ENCODE data around the gene SNAPC4. TPM values are rescaled to one million over a fixed set of nuclear protein-coding genes. Genes with fewer than 3 reads are reported as not detected.
A peak's percentile ranks its signal among the peaks of the same experiment; 100 is the strongest.

The SNAPC4 gene
- total RNA-seq, 5 donors from 2014 or later (not counting 1 experiment from before 2014, with no cell fraction given) = 10.5 to 15.7 (median 13.3) TPM

- no peak for DNase-seq
- Mint-ChIP-seq H3K27me3 (no peaks in the 10 kb centered on the region), H3K4me3 (no peak overlapping the region), H3K36me3 (peaks cover 39% of the 10 kb centered on the region), H3K9me3 (no peaks in the 10 kb centered on the region), H3K4me1 (peaks cover 0 to 4% (median 2%) of the 10 kb centered on the region in 3 donors), H3K27ac (no peak overlapping the region)
- ChIA-PET POLR2A (interaction anchor here in 1 of 2 donors (0.6 kb wide), 1 partner anchor 96 kb away, joined by 3 read pairs; no protein-coding TSS in a partner anchor), CTCF (no interaction called here)
- 100% methylated on average over 3 of the region's 7 CpGs for WGBS (ENCODE audit: insufficient coverage)
- Histone ChIP-seq H3K4me3 (ENCODE audit: control insufficient read depth in 1 of 2, extremely low read depth in 1 of 2, low read length in 1 of 2) (no peak overlapping the region), H3K27ac (ENCODE audit: low read length) (no peak overlapping the region), H3K36me3 (ENCODE audit: control insufficient read depth in 2 of 2, extremely low read depth in 1 of 2, insufficient read depth in 1 of 2, low read length in 1 of 2) (peaks cover 34 to 67% of the 10 kb centered on the region in 2 donors), H3K4me1 (ENCODE audit: control insufficient read depth in 1 of 2, extremely low read depth in 1 of 2, insufficient read depth in 2 of 2, low read length in 2 of 2) (peaks cover 0 to 8% of the 10 kb centered on the region in 2 experiments), H3K27me3 (replicated peaks in 1 of 2; ENCODE audit: control insufficient read depth in 2 of 2, extremely low read depth in 1 of 2, insufficient read depth in 2 of 2, low read length in 1 of 2) (no peaks in the 10 kb centered on the region), H3K9me3 (no peaks in the 10 kb centered on the region)
- no peak for ATAC-seq (replicated peaks in 1 of 4)
Observed at GRCh38 chr9:136443687-136444086, 43.7 kb upstream of the SNAPC4 start.

GRCh38 chr9:136443087-136443486 lies 43.1 kb upstream of the SNAPC4 start:
- no peaks in the 10 kb centered on the region for H3K9me3 ChIP-seq
- no peak overlapping the region for H3K4me3 Mint-ChIP-seq
- peaks cover 39% of the 10 kb centered on the region for H3K36me3 Mint-ChIP-seq
- H3K27ac Mint-ChIP-seq = no peak overlapping the region
- peaks cover 33 to 66% of the 10 kb centered on the region in 2 donors for H3K36me3 ChIP-seq (ENCODE audit: control insufficient read depth in 2 of 2, extremely low read depth in 1 of 2, insufficient read depth in 1 of 2, low read length in 1 of 2)
- DNase-seq = no peak
- peaks cover 4 to 5% (median 5%) of the 10 kb centered on the region in 3 donors for H3K4me1 Mint-ChIP-seq
- CTCF ChIA-PET = no interaction called here
- no peak for ATAC-seq (replicated peaks in 1 of 4)
- 97% methylated on average over 11 of the region's 15 CpGs for WGBS (ENCODE audit: insufficient coverage)
- POLR2A ChIA-PET = interaction anchor here in 1 of 2 donors (0.6 kb wide), 1 partner anchor 28 kb away, joined by 5 read pairs; no protein-coding TSS in a partner anchor
- H3K4me3 ChIP-seq (ENCODE audit: control insufficient read depth in 1 of 2, extremely low read depth in 1 of 2, low read length in 1 of 2) = no peak overlapping the region
- H3K9me3 Mint-ChIP-seq = no peaks in the 10 kb centered on the region
- no peaks in the 10 kb centered on the region for H3K27me3 ChIP-seq (replicated peaks in 1 of 2; ENCODE audit: control insufficient read depth in 2 of 2, extremely low read depth in 1 of 2, insufficient read depth in 2 of 2, low read length in 1 of 2)
- no peaks in the 10 kb centered on the region for H3K27me3 Mint-ChIP-seq
- H3K27ac ChIP-seq (ENCODE audit: low read length) = no peak overlapping the region
- peaks cover 0 to 14% of the 10 kb centered on the region in 2 experiments for H3K4me1 ChIP-seq (ENCODE audit: control insufficient read depth in 1 of 2, extremely low read depth in 1 of 2, insufficient read depth in 2 of 2, low read length in 2 of 2)

GRCh38 chr9:136442265-136442664 lies 42.3 kb upstream of the SNAPC4 start:
- WGBS (ENCODE audit: insufficient coverage) = 91% methylated on average over 3 of the region's 5 CpGs
- H3K4me3 Mint-ChIP-seq = no peak overlapping the region
- H3K9me3 Mint-ChIP-seq = no peaks in the 10 kb centered on the region
- Histone ChIP-seq H3K27me3 (replicated peaks in 1 of 2; ENCODE audit: control insufficient read depth in 2 of 2, extremely low read depth in 1 of 2, insufficient read depth in 2 of 2, low read length in 1 of 2) (no peaks in the 10 kb centered on the region), H3K27ac (ENCODE audit: low read length) (no peak overlapping the region), H3K36me3 (ENCODE audit: control insufficient read depth in 2 of 2, extremely low read depth in 1 of 2, insufficient read depth in 1 of 2, low read length in 1 of 2) (peaks cover 27 to 57% of the 10 kb centered on the region in 2 donors), H3K4me1 (ENCODE audit: control insufficient read depth in 1 of 2, extremely low read depth in 1 of 2, insufficient read depth in 2 of 2, low read length in 2 of 2) (peaks cover 0 to 22% of the 10 kb centered on the region in 2 experiments), H3K9me3 (no peaks in the 10 kb centered on the region), H3K4me3 (ENCODE audit: control insufficient read depth in 1 of 2, extremely low read depth in 1 of 2, low read length in 1 of 2) (no peak overlapping the region)
- H3K27me3 Mint-ChIP-seq = no peaks in the 10 kb centered on the region
- no peak for DNase-seq
- H3K4me1 Mint-ChIP-seq = peaks cover 12 to 14% (median 13%) of the 10 kb centered on the region in 3 donors
- no peak for ATAC-seq (replicated peaks in 1 of 4)
- H3K36me3 Mint-ChIP-seq = peaks cover 31% of the 10 kb centered on the region
- ChIA-PET POLR2A (no interaction called here), CTCF (no interaction called here)
- no peak overlapping the region for H3K27ac Mint-ChIP-seq

DNA sequence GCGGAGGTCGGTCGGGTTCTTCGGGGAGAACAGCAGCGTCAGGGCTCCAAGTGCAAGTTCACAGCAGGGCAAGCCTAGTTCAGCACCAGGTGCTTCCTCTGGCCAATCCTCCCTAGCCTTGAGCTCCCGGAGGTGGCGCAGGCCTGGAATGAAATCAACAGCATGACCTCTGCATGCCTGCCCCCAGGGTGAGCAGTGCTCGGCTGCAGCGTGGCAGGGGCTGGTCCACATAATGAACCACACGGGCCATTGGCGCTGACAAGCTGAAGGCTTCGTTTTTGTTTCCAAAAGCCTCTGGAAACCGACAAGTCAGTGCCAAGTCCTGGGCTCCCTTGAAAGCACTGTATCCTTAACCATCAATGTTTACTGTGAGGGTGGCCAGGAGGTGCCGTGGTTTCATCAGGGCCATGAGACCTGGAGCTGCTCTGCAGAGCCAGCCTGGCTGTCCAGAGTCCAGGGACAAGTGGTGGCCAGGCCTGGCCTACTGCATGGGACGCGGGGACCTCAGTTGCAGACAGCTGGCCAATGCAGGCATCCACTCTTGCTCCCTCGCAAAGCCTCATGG lies 41.8 kb upstream of the SNAPC4 start:
- Mint-ChIP-seq H3K36me3 (peaks cover 27% of the 10 kb centered on the region), H3K4me3 (peak overlapping the region in 1 of 3 donors; percentile 6), H3K9me3 (no peaks in the 10 kb centered on the region), H3K27me3 (no peaks in the 10 kb centered on the region), H3K27ac (no peak overlapping the region), H3K4me1 (peaks cover 17 to 19% (median 18%) of the 10 kb centered on the region in 3 donors)
- H3K4me3 ChIP-seq (ENCODE audit: control insufficient read depth in 1 of 2, extremely low read depth in 1 of 2, low read length in 1 of 2) = no peak overlapping the region
- no peak for ATAC-seq (replicated peaks in 1 of 4)
- peaks cover 0 to 27% of the 10 kb centered on the region in 2 experiments for H3K4me1 ChIP-seq (ENCODE audit: control insufficient read depth in 1 of 2, extremely low read depth in 1 of 2, insufficient read depth in 2 of 2, low read length in 2 of 2)
- POLR2A ChIA-PET = interaction anchor here in 1 of 2 donors (0.6 kb wide), 1 partner anchor 23 kb away, joined by 3 read pairs; no protein-coding TSS in a partner anchor
- WGBS (ENCODE audit: insufficient coverage) = 94% methylated on average over 17 of the region's 17 CpGs
- H3K9me3 ChIP-seq = no peaks in the 10 kb centered on the region
- H3K27ac ChIP-seq (ENCODE audit: low read length) = no peak overlapping the region
- CTCF ChIA-PET = no interaction called here
- no peak for DNase-seq
- no peaks in the 10 kb centered on the region for H3K27me3 ChIP-seq (replicated peaks in 1 of 2; ENCODE audit: control insufficient read depth in 2 of 2, extremely low read depth in 1 of 2, insufficient read depth in 2 of 2, low read length in 1 of 2)
- H3K36me3 ChIP-seq (ENCODE audit: control insufficient read depth in 2 of 2, extremely low read depth in 1 of 2, insufficient read depth in 1 of 2, low read length in 1 of 2) = peaks cover 22 to 52% of the 10 kb centered on the region in 2 donors

- ChIA-PET CTCF (no interaction called here), POLR2A (interaction anchor here in 1 of 2 donors (0.6 kb wide), 1 partner anchor 23 kb away, joined by 3 read pairs; no protein-coding TSS in a partner anchor)
- Histone ChIP-seq H3K4me1 (ENCODE audit: control insufficient read depth in 1 of 2, extremely low read depth in 1 of 2, insufficient read depth in 2 of 2, low read length in 2 of 2) (peaks cover 0 to 27% of the 10 kb centered on the region in 2 experiments), H3K27me3 (replicated peaks in 1 of 2; ENCODE audit: control insufficient read depth in 2 of 2, extremely low read depth in 1 of 2, insufficient read depth in 2 of 2, low read length in 1 of 2) (no peaks in the 10 kb centered on the region), H3K27ac (ENCODE audit: low read length) (no peak overlapping the region), H3K36me3 (ENCODE audit: control insufficient read depth in 2 of 2, extremely low read depth in 1 of 2, insufficient read depth in 1 of 2, low read length in 1 of 2) (peaks cover 19 to 49% of the 10 kb centered on the region in 2 donors), H3K9me3 (no peaks in the 10 kb centered on the region), H3K4me3 (ENCODE audit: control insufficient read depth in 1 of 2, extremely low read depth in 1 of 2, low read length in 1 of 2) (no peak overlapping the region)
- no peaks in the 10 kb centered on the region for H3K9me3 Mint-ChIP-seq
- ATAC-seq (replicated peaks in 1 of 4) (no peak), DNase-seq (no peak)
- H3K4me3 Mint-ChIP-seq = peak overlapping the region in 2 of 3 donors; percentile 6 to 59
- H3K36me3 Mint-ChIP-seq = peaks cover 23% of the 10 kb centered on the region
- H3K27ac Mint-ChIP-seq = no peak overlapping the region
- peaks cover 20 to 23% (median 22%) of the 10 kb centered on the region in 3 donors for H3K4me1 Mint-ChIP-seq
- 94% methylated on average over 10 of the region's 15 CpGs for WGBS (ENCODE audit: insufficient coverage)
- no peaks in the 10 kb centered on the region for H3K27me3 Mint-ChIP-seq
Observed at GRCh38 chr9:136441191-136441680, 41.3 kb upstream of the SNAPC4 start.

DNA sequence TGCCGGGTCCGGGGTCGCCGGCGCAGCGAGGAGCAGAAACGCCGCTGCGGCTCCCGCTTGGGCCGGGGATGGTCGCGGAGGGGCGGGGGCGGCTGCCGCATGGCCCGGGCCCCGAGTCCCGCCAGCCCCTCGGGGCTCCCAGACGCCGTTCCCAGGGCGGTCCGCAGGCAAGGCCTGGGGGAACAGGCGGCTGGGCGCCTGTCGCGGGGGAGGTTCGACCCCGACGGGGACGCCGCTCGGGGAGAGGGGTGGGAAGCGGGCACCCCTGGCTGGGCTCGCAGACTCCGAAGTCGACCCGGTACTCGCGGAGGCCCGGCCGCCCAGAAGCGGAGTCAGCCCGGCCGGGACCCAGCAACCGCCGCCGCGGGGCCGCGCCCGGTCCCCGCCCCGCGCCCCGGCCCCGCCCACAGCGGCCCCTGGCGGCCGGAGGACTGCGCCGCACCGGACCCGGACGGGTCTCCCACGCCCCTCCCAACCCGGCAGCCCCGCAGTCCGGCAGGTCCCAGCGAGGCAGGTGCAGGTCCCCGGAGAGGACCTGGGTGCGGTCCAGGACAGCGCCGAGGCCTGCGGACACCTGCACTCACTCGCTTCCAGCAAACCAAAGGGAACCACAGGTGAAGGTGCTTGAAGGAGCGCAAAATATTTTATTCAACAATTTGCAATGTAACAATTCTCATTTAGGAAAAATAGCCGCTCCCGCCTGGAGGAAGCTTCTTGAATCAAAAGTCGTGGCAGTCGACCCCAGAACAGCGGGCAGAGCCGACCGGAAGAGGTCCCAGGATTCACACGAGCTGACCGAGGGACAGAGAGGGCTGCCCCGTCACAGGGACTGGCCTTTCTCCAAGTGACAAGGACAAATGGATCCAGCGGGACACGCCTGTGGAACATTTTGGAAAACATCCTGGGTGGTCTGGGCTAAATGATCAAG lies 39.8 kb upstream of the SNAPC4 start, which contains the start of gene INPP5E:
TSS of gene INPP5E (minus strand) at position 365 of the 928 bp plus-strand sequence. CDS start 426 bp downstream, outside the sequence.
- no peak within 1 kb of the TSS for H3K27ac Mint-ChIP-seq
- Histone ChIP-seq H3K27ac (ENCODE audit: low read length) (no peak within 1 kb of the TSS), H3K4me1 (ENCODE audit: control insufficient read depth in 1 of 2, extremely low read depth in 1 of 2, insufficient read depth in 2 of 2, low read length in 2 of 2) (peaks cover 0 to 27% of the 10 kb centered on the region in 2 experiments), H3K4me3 (ENCODE audit: control insufficient read depth in 1 of 2, extremely low read depth in 1 of 2, low read length in 1 of 2) (peak within 1 kb of the TSS; percentile 66 to 67), H3K27me3 (replicated peaks in 1 of 2; ENCODE audit: control insufficient read depth in 2 of 2, extremely low read depth in 1 of 2, insufficient read depth in 2 of 2, low read length in 1 of 2) (no peaks in the 10 kb centered on the region), H3K36me3 (ENCODE audit: control insufficient read depth in 2 of 2, extremely low read depth in 1 of 2, insufficient read depth in 1 of 2, low read length in 1 of 2) (peaks cover 9 to 40% of the 10 kb centered on the region in 2 donors), H3K9me3 (no peaks in the 10 kb centered on the region)
- DNase-seq = peak; percentile 19 to 89 (median 72)
- H3K4me3 Mint-ChIP-seq = peak within 1 kb of the TSS; percentile 77 to 84 (median 81)
- ATAC-seq (replicated peaks in 1 of 4) = peak; percentile 78 to 89 (median 86)
- CTCF ChIA-PET = interaction anchor here (0.6 kb wide), 2 partner anchors 585 to 595 kb away, joined by 3 read pairs; no protein-coding TSS in a partner anchor
- H3K9me3 Mint-ChIP-seq = no peaks in the 10 kb centered on the region
- POLR2A ChIA-PET = no interaction called here
- H3K4me1 Mint-ChIP-seq = peaks cover 20 to 29% (median 28%) of the 10 kb centered on the region in 3 donors
- 8% methylated on average over 86 of the region's 90 CpGs for WGBS (ENCODE audit: insufficient coverage)
- peaks cover 23% of the 10 kb centered on the region for H3K36me3 Mint-ChIP-seq
- no peaks in the 10 kb centered on the region for H3K27me3 Mint-ChIP-seq

Measured in T-cell (primary cell).